GM21529 (cell line): ENCODE results near the gene CHD5.

ENCODE experiments used
- ATAC-seq: cut with Tn5 transposase; IDR thresholded peaks from one replicate; pipeline ENCODE4 v1.9.1; 2021; ENCODE audit not compliant: unreplicated experiment

Gene CHD5

GRCh38 chr1:6175411-6175828 lies 4.7 kb downstream of the CHD5 start:
- no peak for ATAC-seq

- no peak for ATAC-seq
Observed at GRCh38 chr1:6174621-6175410, 5.3 kb downstream of the CHD5 start.

GRCh38 chr1:6172549-6172948 lies 7.6 kb downstream of the CHD5 start:
- ATAC-seq: no peak

GRCh38 chr1:6171548-6172124 lies 8.5 kb downstream of the CHD5 start:
- no peak for ATAC-seq

- no peak for ATAC-seq
Observed at GRCh38 chr1:6170742-6171201, 9.3 kb downstream of the CHD5 start.

DNA sequence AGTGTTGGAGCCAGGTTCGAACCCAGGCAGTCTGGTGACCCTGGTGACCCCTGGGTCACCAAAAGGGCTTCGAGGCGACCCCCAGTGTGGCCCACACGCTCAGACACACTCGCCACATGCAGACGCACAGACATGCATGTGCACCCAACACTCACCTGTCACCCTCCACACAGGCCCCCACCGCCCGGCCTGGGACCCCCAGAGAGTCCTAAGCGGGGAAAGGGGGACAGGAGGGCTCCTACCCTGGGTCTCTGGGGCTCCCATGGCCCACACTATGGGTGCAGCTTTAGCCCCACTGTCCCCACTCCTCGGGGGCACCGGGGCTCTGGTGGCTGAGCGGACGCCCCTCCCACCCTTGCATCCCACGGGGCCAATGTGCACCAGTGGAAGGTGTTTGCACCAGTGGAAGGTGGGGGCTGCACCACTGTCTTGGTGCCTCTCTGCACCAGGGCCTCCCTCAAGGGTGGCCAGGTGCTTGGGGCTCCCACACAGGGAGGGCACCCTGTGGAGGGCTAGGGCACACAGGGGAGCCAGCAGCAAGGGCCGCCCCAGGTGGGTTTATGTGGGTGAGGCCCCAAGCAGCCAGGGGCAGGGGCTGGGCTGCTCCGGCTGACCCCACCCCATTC lies 9.9 kb downstream of the CHD5 start:
- no peak for ATAC-seq

GRCh38 chr1:6168947-6169586 lies 11.1 kb downstream of the CHD5 start:
- ATAC-seq: no peak

GRCh38 chr1:6167391-6168303 lies 12.5 kb downstream of the CHD5 start:
- no peak for ATAC-seq

GRCh38 chr1:6166655-6167390 lies 13.3 kb downstream of the CHD5 start:
- no peak for ATAC-seq

DNA sequence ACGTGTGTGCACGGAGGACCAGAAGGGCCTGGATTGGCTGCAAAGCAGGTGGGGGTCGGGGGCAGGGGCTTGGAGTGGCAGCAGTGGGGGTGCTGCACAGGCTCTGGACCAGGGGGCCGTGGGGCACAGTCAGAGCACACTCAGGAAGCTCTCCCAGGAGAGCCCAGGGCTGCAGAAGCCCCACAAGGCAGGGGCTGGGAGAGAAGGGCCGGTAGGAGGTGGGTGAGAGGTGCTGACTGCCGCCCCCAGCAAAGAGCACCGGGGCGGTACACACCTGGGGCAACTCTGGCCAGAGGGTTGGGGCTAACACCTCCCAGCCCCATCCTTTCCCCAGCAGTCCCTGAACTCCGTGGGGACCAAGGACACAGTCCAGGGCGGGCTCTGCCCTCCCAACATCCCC lies 13.9 kb downstream of the CHD5 start:
- ATAC-seq: no peak

- ATAC-seq: no peak
Observed at GRCh38 chr1:6165441-6165985, 14.6 kb downstream of the CHD5 start.

DNA sequence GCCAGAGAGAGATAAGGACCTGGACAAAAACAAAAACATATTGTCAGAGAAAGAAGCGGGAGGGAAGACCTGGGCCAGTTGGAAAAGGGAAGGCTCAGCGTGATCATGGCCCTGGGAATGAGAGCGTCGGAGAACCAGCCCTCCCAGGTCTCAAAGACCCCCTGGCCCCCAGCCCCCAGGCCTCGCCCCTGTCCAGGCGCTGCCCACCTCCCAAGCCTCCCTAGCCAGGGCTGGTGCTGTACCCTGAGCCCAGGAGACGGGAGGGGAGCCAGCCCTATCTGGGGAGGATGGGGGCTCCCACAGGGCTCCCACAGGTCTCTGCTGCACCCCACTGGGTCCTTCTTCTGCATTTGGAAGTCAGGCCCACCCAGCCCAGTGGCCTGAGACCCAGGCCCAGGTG lies 15.1 kb downstream of the CHD5 start:
- no peak for ATAC-seq

DNA sequence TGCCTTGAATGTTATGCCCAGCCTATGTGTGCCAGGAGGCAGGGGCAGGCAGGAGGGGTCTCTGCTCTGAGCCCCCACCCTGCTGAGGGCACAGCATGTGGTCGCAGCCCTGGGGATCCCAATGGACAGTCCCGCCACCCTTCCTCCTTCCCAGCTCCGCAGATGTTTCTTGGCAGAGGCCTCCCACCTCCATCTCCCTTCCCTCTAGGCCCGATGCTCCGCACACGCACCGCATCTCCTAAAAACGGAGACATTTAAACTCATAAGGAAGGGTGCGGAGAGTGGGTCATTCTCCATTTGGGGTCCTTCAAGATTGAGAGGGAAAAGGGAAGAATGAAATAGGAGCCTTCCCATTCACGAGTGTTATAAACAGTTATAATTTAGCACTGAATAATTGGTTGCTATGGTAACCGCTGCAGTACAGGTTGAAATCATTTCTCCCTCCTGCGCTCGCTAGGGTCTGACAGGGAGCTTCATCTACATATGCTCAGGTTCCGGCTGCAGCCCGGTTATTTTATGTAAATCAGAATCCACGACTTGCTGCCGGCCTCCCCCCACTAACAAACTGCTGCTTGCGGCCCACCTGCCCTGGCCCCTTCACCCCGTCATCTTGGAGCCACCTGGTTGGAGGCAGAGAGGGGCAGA lies 16.0 kb downstream of the CHD5 start:
- ATAC-seq: no peak

GRCh38 chr1:6163191-6163972 lies 16.7 kb downstream of the CHD5 start:
- ATAC-seq: no peak

GRCh38 chr1:6162773-6163172 lies 17.3 kb downstream of the CHD5 start:
- no peak for ATAC-seq

GRCh38 chr1:6162341-6162740 lies 17.8 kb downstream of the CHD5 start:
- ATAC-seq: no peak

DNA sequence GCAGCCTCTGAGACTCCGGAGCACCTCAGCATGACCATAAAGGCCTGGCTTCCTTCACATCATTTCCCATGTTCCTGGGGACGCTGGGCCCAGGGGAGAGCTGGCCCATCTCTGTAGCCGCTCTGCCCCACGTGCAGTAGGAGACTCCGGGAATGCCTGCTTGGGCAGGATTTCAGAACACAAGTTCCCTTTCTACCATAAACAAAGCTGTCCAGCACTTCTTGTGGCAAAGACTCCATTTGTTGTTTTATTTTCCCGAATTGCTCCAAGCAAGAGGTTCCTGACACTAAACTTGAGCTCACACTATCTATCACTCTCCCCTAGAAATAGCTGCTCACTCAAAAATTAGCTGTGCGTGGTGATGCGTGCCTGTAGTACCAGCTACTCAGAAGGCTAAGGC lies 21.9 kb downstream of the CHD5 start:
- no peak for ATAC-seq

DNA sequence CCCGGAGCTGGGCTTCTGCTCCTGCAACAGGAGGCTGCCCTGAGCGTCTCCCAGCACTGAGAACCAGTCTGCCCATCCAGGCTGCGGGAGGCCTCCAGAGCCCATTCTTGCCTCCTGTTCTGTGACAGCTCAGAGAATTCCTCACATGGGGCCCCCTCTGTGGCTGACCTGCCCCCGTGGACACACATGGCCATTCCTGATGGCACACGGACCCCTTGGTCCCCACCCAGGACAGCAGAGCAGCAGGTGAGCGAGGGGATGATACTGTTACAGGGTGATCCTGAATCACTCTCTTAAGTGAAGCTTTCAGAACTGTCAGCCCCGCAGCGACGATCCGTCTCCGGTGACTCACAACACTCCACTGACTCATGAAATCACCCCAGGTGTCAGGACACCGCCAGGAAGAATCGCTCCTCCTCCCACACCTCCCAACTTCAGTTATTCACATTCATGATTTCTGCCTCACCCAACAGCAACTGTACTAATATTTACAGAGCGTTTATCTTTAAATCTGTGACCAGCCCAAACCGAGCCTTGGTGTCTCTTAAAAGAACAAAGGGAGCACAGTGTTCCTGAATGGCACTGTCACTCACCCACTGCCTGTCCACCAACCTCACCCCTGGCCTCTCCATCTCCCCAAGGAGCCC lies 22.5 kb downstream of the CHD5 start:
- no peak for ATAC-seq
